Measurements from ENCODE around the gene ADK.
"Not testable (repeated sequence)": the region's sequence is repeated elsewhere in the genome, so short reads cannot be mapped to it uniquely, and the experiment has no call there.

Gene ADK

DNA sequence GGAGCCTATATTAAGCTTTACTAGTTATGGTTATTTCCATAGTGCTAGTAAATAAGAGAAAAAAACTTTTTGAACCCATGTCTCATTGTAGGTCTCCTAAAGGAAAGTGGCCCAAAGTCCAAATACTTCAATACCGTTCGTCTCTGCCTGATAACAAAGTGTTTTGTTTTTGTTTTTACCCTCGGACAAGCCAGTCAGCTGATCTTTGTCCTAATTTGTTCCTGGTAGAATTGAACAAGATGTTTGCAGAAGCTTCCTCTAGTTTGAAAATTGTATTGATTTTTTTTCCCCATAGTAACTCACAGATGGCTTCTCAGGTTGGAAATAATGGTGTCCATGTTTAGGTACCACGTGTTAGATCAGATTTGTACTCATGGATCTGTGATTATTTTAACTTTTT lies 339.5 kb downstream of the ADK start:
- no peak for DNase-seq

DNA sequence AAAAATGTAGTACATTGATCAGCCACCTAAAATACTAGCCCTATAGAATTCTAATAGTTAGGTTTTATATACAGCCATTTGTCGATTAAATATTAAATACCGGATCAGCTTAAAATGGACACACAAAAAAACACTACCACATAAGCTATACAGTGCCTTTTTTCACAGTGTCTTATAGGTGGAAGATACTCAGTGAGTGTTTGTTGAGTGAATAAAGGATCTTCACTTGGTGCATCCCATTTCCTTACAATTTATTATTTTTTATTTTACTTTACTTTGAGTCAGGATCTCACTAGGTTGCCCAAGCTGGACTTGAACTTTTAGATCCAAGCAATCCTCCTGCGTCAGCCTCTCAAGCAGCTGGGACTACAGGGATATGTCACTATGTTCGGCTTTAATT lies 340.0 kb downstream of the ADK start:
- no peak for DNase-seq

DNA sequence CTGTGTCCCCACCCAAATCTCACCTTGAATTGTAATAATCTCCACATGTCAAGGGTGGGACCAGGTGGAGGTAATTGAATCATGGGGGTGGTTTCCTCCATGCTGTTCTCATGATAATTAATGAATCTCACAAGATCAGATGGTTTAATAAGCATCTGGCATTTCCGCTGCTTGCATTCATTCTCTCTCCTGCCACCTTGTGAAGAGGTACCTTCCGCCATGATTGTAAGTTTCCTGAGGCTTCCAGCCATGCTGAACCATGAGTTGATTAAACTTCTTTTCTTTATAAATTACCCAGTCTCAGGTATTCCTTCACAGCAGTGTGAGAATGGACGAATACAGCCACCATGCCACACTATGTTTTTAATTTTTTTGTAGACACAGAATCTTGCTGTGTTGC lies 345.3 kb downstream of the ADK start:
- DNase-seq, result not testable (repeated sequence)

DNA sequence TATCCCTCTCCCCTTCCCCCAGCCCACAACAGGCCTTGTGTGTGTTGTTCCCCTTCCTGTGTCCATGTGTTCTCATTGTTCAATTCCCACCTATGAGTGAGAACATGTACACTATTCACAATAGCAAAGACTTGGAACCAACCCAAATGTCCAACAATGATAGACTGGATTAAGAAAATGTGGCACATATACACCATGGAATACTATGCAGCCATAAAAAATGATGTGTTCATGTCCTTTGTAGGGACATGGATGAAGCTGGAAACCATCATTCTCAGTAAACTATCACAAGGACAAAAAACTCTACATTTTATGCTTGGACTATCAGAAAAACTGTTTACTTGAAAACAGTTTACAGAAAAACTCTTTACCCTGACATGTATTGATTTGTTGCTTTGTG lies 347.6 kb downstream of the ADK start:
- DNase-seq, result not testable (repeated sequence)

DNA sequence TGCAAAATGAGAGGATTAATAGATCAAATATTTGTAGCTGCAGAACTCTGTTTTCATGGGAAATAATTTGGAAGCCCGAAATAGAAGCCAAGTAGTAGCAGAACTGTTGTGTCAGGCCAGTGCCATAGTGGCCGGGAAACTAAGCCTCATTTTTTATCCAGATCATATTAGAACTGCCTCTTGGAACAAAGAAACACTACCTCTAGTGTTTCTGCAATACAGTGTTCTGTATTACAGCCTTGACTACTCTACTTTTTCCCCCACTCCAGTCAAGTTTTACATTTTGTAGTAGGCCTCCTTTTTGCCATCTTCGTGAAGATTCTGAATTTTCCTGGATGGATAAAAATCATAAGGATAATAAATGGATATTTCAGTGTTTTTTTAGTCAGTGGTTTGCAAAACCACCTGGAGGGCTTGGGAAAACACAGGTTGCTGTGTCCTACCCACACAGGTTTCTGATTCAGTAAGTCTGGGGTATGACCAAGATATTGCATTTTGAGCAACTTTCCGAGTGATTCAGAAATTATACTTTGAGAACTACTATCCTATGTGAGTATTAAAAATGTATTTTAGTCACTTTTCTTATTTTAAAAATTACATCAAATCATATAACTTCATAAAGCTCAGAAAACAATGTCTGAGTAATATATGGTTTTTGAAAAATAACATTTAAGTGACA lies 349.1 kb downstream of the ADK start:
- DNase-seq, result no peak

DNA sequence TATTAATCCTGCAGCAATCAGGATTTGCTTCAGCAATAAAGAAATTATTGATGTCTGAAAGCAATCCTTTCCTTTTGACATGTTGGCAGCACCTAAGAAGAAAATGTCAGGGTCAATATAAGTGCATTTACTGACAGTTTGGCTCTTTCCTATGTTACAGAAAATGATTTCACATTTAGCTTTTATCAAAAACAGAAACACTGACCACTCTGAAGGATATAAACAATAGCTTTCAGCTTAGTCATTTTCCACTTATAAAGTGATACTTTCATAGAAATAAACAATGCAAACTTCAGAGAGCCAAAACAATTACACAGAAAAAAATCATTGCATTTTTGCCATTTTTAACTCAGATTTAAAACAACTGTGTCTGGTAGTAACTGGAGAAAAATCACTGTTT lies 349.8 kb downstream of the ADK start:
- no peak for DNase-seq

DNA sequence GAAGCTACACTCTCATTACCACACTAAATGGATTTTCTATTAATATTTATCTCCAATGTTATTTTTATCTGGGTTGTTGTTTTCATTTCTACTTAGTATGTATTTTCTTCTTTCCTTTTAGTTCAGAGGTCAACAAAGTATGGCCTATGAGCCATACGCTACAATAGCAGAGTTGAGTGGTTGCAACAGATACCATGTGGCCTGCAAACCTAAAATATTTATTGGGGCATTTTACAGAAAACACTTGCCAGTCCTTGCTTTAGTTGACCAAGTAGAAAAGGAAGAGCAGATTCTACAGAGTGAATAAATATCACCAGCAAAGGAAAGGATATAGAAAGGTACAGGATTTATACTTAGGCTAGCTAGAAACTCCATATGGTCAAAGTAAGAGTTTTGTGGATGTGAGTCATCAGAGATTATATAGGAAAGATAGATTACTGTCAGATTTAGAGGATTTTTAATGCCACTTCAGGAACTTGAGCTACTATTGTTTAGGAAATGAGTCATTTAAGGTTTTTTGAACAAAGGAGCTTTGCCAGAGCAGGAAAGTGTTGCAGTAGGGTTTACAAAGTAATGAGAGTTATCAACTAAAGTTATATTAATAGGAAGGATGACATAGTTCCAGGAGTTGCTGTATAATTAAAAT lies 352.1 kb downstream of the ADK start:
- DNase-seq, result no peak

DNA sequence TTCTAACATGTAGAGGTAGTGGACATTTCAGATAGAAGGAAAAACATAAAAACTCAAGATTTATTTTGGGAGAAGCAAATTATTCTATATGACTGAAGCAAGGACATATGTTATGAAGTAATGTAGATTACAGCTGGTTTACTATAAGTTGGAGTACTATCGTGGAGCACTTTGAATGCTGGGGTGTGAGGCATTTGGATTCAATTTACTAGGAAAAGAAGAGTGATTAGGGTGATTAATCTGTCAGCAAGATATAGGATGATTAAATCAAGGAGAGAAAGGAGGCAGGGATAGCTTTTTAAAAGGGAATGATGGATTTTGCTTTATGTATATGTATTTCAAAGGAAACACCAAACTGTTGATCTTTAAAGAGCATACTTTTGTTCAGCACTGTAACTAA lies 356.9 kb downstream of the ADK start:
- DNase-seq, result no peak

DNA sequence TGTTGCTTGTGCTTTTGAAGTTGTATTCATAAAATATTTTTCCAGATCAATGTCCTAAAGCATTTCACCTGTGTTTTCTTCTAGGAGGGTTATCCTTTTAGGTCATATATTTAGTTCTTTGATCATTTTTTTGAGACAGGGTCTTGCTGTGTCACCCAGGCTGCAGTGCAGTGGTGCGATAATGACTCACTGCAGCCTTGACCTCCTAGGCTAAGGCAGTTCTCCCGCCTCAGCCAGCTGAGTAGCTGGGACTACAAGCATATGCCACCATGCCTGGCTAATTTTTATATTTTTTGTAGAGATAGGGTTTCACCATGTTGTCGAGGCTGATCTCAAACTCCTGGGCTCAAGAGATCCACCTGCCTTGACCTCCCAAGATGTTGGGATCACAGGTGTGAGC lies 359.6 kb downstream of the ADK start:
- DNase-seq, result no peak

DNA sequence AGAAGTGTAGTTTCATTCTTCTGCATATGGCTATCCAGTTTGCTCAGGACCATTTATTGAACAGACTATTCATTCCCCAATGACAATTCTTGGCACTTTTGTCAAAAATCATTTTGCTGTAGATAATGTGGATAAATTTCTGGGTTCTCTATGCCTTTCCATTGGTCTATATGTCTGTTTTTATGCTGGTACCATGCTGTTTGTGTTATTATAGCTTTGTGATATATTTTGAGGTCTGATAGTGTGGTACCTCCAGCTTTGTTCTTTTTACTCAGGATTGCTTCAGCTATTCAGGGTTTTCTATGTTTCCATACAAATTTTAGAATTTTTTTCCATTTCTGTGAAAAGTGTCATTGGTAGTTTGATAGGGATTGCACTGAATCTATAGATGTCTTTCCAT lies 360.0 kb downstream of the ADK start:
- no peak for DNase-seq

DNA sequence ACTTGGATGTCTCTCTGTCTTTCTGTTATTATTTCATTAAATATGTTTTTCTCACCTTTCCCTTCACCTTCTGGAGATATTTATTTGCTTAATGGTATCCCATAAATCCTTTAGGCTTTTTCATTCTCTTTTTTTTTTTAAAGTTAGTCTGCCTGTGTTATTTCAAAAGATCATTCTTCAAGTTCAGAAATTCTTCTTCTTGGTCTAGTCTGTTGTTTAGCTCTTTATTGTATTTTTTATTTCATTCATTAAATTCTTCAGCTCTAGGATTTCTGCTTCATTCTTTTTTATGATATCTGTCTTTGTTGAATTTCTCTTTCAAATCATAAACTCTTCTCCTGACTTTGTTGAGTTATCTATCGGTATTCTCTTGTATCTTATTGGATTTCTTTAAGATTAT lies 363.3 kb downstream of the ADK start:
- no peak for DNase-seq

DNA sequence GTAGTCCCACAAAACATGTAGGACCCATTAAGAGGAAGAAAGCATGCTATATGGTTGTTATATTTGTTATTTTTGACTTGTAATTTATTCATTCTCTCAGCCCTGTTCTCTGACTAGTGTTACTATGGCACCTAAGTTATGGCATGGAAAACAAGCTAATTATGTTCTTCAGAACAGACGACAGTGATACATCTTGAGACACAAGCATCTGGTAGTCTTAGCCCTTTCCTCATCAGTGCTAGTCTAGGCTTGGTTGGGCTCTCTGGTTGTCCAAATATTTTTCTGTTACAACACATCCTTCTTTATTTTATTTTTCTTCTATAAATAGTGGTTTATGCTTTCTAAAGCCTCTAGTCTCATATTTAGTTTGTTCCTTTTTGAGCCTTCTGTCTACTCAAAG lies 367.0 kb downstream of the ADK start:
- DNase-seq, result no peak

DNA sequence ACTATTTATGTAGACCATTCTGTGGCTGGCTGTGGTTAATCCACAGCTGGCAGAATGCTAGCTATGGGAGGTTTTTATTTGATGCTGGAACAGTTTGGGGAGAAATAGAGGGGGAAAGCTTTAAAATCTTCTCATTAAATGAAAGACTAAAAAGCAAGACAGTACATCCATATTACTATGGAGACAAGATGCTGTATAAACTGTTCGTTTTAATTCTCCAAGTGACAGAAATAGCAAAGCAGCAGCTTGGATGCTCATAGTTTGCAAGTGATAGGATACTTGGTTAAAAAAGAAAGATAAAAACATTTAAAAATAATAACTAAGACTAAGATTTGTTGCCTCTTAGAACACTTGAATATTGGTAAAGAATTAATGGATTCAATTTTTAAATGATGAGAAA lies 370.5 kb downstream of the ADK start:
- no peak for DNase-seq

DNA sequence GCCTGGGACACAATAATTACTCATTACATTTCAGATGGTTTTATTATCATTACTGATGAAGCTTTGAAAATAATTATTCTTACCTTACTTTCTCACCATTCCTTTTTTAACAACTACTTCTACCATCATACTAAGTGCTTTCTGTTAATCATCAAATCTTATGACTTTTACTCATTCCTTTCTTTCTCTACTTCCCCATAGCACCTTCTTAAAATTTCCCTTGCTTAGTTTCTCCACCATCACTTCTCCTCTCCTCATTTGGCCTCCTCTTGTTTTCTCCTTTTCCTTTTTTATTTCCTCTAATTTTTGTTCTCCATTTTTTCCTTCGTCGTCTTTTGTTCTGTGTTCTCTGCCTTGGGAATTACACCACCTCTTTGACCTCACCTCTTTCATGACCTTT lies 372.2 kb downstream of the ADK start:
- DNase-seq, result no peak

DNA sequence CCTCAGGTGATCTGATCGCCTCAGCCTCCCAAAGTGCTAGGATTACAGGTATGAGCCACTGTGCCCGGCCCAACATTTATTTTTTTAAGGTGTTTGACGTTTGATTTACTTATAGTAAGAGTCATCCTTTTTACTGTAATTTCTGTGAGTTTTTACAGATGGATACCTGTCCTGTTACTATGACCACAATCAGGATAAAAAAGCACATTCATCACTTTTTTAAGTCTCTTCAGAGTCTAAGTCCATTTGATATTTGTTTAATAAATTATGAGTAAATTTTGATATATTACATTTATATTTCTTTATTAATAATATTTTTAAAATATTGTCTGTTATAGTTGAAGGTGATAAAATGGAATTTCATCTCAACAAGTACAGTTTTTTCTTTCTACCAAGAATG lies 374.9 kb downstream of the ADK start:
- no peak for DNase-seq

DNA sequence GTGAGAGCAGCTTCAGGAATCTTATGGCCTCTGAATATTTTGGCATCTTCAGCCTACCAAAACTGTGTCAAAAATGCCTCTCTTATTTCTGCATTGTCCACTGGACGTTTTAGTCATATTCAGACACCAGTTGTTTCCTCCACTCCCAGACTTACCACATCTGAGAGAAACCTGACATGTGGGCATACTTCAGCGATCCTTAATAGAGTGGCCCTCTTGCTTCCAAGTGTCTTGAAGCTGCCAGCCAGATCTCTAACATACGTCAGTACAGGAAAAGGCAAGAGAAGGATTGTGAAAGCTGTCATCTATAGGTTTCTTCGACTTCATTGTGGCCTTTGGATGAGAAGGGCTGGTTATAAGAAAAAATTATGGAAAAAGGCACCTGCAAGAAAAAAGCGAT lies 376.6 kb downstream of the ADK start:
- not testable (repeated sequence) for DNase-seq

DNA sequence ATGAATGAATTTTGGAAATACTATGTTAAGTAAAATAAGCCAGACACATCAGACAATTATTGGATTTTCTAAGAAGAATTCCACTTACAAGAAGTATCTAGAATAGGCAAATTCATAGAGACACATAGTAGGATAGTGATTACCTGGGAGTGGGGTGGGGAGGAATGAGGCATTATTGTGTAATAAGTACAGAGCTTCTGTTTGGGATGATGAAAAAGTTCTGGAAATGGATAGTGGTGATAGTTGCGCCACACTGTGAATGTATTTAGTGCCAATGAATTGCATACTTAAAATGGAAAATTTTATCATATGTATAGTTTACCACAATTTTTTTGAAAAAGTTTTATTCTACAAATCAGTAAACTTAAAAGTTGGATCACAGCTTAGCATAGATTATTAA lies 378.2 kb downstream of the ADK start:
- DNase-seq, result no peak

DNA sequence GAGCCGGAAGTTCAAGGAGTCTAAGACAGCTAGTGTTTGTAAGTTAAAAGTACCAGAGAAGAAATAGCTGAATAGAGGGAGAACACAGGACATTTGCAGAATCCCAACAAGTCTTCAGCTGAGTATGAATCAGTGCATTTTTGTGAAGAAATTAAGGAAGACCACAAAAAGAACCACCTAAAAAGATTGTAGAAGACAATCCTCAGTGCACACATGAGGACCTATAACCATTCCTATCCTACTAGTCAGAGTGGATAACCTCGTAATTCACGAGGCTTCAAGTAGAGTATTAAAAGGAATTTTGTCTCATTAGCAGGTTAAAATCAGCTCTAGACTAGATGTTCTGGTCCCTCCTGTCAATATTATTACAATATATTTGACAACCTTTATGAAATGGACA lies 380.0 kb downstream of the ADK start:
- DNase-seq, result no peak

DNA sequence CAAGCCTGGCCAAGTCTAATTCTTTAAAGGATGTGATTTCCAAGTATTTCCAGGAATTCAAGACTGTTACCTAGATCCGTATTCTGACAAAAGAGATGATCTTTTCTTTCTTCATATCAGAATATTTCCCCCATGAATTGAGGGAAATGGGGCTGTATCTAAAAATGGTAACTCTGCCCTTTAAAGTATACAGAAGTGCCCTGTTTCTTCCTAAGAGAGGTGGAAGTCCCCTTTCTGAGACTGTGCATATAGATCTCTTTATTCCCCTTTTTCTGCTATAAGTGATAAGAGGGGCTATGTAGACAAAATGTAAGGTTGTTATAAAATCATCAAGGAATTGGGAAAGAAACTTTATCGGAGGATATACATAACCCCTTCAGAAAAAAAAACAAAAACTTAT lies 388.3 kb downstream of the ADK start:
- DNase-seq, result no peak

DNA sequence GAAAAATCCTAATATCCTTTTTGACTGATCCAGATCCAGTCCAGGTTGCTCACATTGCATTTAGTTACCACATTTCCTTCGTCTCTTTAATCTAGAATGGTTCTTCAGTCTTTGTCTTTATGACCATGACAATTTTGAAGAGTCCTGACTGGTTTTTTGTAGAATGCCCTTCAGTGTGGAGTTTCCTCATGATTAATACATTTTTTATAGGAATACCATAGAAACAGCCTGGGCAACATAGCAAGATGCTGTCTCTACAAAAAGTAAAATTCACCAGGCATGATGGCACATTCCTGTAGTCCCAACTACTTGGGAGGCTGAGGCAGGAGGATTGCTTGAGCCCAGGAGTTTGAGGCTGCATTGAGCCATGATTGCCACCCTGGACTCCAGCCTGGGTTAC lies 390.4 kb downstream of the ADK start:
- DNase-seq, result no peak

DNA sequence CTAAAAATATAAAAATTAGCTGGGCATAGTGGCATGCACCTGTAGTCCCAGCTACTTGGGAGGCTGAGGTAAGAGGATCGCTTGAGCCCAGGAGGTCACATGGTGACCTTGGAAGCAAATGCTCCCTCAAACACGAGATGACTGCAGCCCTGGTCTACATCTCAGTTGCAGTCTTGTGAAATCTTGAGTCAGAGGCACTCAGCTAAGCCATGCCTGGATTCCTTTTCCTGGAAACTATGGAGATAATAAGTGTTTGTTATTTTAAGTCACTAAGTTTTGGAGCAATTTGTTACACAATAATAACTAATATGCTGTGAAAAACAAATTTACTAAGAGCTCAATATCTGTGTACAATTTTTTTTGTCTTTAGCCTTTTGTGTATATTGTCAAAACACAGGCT lies 391.1 kb downstream of the ADK start:
- no peak for DNase-seq

DNA sequence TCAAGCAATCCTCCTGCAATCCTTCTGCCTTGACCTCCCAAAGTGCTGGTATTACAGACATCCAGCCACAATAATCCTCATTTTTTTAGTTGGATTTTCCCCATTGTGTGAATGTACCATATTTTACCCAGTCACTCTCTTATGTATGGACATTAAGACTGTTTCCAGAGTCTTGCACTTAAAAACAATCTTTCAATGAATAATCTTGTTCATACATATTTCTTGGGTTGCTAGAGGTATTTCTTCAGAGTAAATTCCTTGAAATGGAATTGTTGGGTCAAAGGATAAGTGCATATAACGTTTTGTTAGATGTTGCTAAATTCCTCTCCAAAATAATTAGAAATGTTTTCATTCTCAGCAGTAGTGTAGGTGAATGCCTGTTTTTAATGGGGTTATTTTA lies 392.3 kb downstream of the ADK start:
- no peak for DNase-seq

DNA sequence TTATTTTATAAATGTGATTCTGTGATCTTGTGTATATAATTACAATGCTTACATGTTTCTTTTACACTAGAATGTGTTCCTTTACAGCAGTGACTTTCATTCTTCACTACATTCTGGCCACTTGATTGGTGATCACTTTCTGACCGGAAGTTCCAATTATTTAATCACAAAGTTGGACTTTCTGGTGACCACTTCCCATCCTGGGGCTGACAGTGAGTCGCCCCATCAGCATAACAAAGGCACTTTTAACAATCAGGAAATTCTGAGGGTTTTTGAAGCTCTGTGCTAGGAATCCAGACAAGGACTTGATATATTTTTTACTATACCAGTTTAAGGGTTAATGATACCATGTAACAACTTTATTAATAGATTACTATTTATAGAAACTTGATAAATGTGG lies 393.1 kb downstream of the ADK start:
- no peak for DNase-seq

DNA sequence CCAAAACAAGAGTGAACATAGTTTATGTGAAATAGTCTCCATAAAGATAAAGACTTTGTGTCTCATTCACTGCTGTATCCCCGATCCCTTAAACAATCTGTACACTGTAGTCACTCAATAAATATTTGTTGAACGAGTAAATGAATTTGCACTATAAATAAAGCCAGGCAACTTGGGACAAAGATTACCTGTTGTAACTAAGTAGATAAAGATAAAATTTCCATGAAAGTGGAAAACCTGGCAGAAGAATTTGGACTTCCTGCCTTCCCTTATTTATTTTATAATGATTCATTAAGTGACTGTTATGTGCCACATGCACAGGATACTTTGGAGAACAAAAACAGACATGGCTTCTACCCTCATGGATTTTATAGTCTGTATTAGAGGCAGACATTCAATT lies 397.7 kb downstream of the ADK start:
- DNase-seq, result no peak

Measured in right kidney (tissue), 1 donor.